Mucosa of gallbladder (tissue), 1 donor: Measurements from ENCODE around the gene GSTA4. TPM values are rescaled to one million over a fixed set of nuclear protein-coding genes. Genes with fewer than 3 reads are reported as not detected.

ENCODE experiments used
- total RNA-seq: library from RNA; stranded (reverse); gene quantifications from one replicate; pipeline ENCODE4 v1.2.1, GENCODE V29; 2021
- donor health status: DM: no; HTN: no; CAD: no.

The GSTA4 gene
- total RNA-seq, 1 donor from 2014 or later: 19.9 TPM

Other genes starting within 250 kb of the GSTA4 start
- gene GSTA2, start 231.8 kb downstream of the GSTA4 start, total RNA-seq: 113 TPM
- gene GSTA1, start 191.5 kb downstream of the GSTA4 start, total RNA-seq: 382 TPM
- gene GSTA5, start 154.5 kb downstream of the GSTA4 start, total RNA-seq: not detected
- not detected for gene GSTA3, start 85.6 kb downstream of the GSTA4 start, total RNA-seq
- gene CILK1, start 66.5 kb upstream of the GSTA4 start, total RNA-seq: 14.7 TPM
- gene FBXO9, start 70.1 kb upstream of the GSTA4 start, total RNA-seq: 88.1 TPM
- gene GCM1, start 153.6 kb upstream of the GSTA4 start, total RNA-seq: not detected